Ishikawa (cell line): Measurements from ENCODE around the gene UFSP1.

Experiments used
- CEBPB ChIP-seq: IDR thresholded peaks from 2 replicates; pipeline ENCODE4 v1.6.1; 2012
- EP300 ChIP-seq: IDR thresholded peaks from 2 replicates; pipeline ENCODE4 v1.6.1; 2012; ENCODE audit warnings: borderline replicate concordance
- RAD21 ChIP-seq: IDR thresholded peaks from 2 replicates; pipeline ENCODE4 v1.6.1; 2012; ENCODE audit warnings: low read depth
- TEAD4 ChIP-seq: IDR thresholded peaks from 2 replicates; pipeline ENCODE4 v1.6.1; 2012
- TF ChIP-seq, protein P1 (sequence below): IDR thresholded peaks from 2 replicates; pipeline ENCODE4 v1.6.1; 2012; ENCODE audit warnings: low read depth, mild to moderate bottlenecking
- TF ChIP-seq, protein P2 (sequence below): IDR thresholded peaks from 2 replicates; pipeline ENCODE4 v1.6.1; 2012

DNA sequence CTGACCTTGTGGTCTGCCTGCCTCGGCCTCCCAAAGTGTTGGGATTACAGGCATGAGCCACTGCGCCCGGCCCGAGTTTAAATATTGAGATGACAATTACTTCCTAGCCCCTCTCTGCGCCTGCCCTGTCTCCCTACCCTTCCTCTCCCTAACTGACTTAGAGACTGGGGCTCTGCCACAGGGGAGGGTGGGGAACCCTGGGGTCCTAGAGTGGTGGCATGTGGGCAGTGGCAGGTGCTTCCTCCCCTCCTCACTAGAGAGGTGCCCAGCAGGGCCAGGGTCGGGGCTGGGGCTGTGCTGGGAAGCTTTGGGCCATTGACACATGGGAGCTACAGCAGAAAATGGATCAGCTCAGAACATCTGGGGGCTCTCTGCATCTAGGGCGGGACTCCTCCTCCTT lies 13.1 kb upstream of the UFSP1 start:
- TF ChIP-seq, protein P1, sequence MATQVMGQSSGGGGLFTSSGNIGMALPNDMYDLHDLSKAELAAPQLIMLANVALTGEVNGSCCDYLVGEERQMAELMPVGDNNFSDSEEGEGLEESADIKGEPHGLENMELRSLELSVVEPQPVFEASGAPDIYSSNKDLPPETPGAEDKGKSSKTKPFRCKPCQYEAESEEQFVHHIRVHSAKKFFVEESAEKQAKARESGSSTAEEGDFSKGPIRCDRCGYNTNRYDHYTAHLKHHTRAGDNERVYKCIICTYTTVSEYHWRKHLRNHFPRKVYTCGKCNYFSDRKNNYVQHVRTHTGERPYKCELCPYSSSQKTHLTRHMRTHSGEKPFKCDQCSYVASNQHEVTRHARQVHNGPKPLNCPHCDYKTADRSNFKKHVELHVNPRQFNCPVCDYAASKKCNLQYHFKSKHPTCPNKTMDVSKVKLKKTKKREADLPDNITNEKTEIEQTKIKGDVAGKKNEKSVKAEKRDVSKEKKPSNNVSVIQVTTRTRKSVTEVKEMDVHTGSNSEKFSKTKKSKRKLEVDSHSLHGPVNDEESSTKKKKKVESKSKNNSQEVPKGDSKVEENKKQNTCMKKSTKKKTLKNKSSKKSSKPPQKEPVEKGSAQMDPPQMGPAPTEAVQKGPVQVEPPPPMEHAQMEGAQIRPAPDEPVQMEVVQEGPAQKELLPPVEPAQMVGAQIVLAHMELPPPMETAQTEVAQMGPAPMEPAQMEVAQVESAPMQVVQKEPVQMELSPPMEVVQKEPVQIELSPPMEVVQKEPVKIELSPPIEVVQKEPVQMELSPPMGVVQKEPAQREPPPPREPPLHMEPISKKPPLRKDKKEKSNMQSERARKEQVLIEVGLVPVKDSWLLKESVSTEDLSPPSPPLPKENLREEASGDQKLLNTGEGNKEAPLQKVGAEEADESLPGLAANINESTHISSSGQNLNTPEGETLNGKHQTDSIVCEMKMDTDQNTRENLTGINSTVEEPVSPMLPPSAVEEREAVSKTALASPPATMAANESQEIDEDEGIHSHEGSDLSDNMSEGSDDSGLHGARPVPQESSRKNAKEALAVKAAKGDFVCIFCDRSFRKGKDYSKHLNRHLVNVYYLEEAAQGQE: no peak
- TF ChIP-seq, protein P2, sequence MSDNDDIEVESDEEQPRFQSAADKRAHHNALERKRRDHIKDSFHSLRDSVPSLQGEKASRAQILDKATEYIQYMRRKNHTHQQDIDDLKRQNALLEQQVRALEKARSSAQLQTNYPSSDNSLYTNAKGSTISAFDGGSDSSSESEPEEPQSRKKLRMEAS: no peak
- TF ChIP-seq EP300 (no peak), RAD21 (no peak), CEBPB (no peak), TEAD4 (no peak)
